ENCODE data around the gene HDAC7.
A peak's percentile ranks its signal among the peaks of the same experiment; 100 is the strongest.

HDAC7 gene

GRCh38 chr12:47819896-47820630 is at the start of gene HDAC7:
HDAC7 (minus strand) TSS chr12:47819903; CDS start chr12:47819785, 118 bp downstream.
- DNase-seq = peak; percentile 35

DNA sequence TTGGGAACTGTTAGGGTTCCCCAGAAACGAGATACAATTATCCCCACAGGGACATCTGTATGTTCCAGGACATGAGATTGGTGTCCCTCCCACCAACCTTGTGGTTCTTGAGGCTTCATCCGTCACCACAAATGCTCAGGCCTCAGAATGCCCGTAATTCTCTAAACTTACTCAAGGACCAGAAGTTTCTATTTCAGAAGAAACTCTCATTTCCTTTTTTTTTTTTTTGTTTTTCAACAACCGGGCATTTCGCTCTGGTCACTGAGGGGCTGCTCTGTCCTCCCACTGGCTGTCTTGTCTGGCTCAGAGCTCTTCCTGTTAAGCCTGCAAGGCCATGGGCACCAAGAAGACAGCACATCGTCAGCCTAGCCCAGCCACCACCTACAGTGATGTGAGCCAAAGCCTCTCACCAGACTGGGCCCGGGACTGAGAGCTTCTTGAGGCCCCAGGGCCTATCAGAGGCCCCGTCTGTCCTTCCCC is 48.9 kb upstream of the HDAC7 start:
- DNase-seq = no peak

DNA sequence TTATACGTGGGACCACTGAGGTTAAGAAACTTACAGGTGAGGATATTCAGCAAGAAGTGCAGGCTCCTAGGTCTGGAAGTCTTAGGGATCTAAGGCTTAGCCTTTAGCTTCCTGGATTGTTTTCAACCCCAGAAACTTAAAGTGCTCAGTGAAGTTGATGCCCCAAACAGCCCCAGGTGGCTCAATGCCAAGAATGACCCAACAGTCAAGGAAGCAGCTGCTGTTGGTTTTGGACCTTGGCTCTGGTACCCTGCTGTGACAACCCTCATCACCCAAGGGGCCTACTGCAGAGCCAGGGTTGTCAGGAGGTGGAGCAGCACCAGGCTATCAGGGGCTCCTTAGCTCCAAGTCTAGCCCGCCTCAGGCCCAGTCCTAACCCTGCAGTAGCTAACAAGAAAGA is 48.3 kb upstream of the HDAC7 start:
- no peak for DNase-seq

DNA sequence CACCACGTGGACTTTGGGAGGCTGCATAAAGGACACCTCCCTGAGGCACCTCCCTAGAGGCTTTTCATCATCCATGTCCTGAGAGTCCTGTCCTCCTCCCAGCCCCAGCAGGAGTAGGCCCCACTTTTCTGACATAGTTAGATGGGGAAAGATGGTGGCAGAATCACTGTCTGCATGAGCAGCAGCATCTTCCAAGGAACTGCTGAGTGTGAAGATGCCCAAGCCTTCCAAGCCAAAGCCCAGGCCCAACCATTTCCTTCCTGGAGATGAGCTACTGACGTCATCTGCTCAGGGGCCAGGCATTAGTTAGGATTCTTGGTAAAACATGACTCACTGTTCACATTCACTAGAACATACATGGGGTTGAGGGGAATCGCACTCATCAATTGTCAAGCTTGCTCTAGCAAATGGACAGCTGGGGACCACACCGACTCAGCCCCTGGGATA is 47.8 kb upstream of the HDAC7 start:
- no peak for DNase-seq

- no peak for DNase-seq
Measured at GRCh38 chr12:47864646-47865235, 45.0 kb upstream of the HDAC7 start.

GRCh38 chr12:47863985-47864384 is 44.3 kb upstream of the HDAC7 start:
- DNase-seq = no peak

DNA sequence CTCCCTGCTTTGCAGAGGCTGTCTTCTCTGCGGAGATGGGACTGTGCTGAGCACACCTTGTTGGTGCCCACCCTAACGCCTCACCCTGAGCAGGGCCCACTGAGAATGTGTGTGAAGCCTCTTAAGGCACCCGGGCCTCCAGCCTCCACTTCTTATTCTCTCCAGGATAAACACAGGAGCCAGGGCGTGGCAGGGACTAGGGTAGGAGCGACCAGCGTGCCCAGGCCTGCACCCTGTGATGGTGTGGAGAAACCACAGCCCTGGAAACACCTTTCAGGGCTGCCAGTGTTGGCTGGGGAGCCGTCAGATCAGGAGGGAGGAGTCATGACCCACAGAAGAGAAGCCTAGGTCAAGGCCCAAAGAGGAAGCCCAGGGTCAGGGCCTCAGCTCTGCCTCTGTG is 43.8 kb upstream of the HDAC7 start:
- no peak for DNase-seq

- DNase-seq = no peak
Measured at GRCh38 chr12:47862881-47863280, 43.2 kb upstream of the HDAC7 start.

DNA sequence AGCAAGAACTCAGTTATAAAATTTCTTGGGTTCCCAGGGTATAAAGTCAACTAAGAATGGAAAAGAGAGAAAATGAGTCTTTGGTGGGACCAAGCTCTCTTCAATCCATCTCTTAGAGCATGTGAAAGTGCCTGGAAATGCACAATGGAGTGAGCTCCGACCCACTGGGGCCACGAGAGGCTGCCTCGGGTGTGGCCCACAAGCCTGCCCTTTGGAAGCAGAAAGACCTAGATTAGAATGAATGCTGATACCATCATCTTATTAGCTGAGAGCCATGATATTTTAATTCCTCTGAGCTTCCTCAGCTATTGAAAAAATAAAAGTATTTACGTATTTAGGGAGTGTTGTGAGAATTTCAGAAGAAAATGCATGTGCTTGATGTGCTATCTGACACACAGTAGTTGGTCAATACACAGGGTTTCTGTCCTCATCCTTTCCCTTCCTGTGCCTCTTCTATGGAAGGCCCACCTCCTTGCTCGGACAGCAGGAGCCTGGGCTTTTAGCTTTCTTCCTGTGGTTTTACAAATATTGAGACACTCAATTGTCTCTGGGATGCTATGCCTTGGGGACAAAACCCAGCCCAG is 42.6 kb upstream of the HDAC7 start:
- DNase-seq = no peak

DNA sequence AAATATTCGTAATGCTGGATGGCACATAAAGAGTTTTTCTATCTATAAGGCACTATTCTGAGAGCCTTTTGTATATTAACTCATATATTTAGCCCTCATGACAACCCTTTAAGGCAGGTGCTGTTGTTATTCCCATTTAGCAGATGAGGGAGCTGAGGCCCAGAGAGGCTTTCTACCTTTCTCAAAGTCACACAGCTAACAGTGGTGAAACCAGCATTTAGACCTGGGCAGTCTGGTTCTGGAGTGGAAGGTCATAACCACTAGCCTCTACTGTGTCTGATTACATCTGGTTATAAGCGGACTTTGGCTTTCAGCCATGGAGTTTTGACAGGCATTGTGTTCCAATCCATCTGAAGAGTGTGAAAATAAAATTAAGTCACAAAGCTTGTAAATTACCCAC is 41.2 kb upstream of the HDAC7 start:
- DNase-seq = no peak

- DNase-seq = no peak
Measured at GRCh38 chr12:47860279-47860841, 40.7 kb upstream of the HDAC7 start.

DNA sequence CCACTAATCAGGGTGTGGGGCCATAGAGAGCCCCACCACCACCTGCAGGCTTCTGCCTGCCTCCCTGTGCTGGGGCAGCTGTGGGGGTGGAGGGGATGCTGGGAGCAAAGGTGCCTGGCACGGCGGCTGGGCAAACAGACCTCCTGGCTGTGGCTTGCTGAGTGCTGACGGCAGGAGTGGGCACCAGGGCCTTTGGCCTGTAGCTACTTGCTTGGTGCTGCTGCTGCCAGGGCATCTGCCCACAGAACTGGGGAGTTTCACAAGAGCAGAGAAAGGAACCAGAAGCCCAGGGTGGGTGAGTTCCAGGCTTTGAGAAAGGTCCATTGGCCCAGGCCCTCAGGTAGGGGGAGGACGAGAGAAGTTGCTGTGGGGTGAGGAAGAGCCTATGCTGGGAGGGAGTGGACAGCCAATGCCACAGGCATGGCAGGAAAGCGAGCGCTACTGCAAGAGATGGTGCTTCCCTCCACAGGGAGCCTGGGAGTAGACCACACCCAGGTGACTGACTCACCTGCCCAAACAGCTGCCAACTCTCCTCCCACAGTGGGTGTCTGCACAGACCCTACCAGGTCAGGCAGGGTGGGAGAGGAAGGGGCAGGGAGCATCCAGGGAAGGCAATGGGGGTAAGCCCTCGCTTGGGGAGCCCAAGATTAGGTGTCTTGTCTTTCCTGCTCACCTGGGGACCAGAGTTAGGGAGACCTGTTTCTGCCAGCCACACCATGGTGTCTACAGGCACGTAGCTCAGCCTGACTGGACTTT is 39.0 kb upstream of the HDAC7 start:
- DNase-seq = no peak

GRCh38 chr12:47856721-47857575 is 37.2 kb upstream of the HDAC7 start:
- no peak for DNase-seq

DNA sequence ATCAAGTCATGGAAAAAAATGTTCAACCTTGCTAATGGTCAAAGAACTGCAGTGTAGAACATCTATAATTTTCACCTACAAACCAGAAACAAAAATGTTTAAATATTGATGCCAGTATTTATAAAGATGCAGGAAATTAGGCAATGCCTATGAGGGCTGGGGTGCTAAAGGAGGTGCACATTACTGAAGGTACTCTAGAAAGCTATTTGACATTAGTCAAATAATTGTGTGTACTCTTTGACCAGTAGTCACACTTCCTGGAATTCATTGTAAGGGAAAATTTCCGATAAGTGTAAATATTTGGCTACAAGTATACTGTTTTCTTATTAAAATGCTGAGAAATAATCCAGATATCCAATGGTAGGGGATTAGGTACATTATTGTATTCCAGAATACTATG is 36.4 kb upstream of the HDAC7 start:
- DNase-seq = no peak

DNA sequence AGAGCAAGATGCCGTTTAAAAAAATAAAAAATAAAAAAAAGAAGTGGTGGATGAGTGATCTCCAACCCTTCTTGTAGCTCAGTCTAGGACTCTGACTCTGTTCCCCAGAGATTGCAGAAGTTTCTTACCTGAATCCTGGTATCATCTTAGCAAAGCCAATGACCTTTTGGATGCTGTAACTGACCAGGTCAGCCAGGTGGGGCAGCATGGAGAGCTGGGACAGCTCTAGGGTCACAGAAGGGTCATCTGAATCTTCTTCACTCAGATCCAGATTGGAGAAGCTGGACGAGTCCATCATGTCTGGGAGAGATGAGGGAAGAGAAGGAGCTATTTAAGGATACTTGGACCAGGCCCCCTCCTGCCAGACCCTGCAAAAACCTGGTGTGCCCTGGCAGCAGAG is 35.8 kb upstream of the HDAC7 start:
- DNase-seq = no peak

DNA sequence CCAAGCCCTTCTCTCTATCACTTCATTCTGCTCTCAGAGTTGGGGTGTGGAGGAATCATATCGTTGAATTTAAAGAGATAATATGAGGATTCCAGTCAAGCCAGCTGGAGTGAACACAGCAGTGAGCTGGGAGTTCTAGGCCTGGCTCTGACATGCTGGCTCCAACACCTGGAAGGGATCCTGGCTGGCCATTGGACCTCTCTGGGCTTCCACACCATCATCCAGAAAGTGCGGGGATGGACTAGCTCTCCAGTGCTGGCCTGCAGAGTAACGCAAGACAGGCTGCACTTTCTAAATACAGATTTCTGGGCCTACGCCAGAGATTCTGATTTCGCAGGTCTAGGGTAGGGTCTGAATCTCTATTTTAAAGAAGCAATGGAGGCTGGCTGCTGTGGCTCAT is 34.8 kb upstream of the HDAC7 start:
- DNase-seq = no peak

DNA sequence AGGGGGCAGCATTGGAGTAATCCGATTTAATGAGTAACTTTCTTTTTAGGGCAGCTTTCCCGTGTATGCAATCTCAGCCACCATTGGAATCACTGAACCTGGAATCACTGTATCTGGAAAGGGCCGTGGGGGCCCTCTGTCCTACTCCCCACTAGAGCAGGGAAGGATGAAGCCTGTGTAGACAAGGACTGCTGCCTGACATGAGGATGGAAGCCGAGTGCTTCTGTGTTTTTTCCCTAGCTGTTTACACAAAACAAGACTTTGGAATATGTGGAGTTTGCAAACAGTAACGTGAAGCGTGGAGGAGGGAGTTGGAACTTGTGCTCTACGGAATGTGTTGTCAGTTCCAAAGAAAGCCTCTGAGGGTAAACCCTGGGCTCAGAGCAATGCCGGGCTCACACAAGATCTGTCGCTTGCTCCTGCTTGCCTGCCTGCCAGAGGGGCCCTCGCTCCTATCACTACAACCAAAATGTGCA is 32.4 kb upstream of the HDAC7 start:
- no peak for DNase-seq

DNA sequence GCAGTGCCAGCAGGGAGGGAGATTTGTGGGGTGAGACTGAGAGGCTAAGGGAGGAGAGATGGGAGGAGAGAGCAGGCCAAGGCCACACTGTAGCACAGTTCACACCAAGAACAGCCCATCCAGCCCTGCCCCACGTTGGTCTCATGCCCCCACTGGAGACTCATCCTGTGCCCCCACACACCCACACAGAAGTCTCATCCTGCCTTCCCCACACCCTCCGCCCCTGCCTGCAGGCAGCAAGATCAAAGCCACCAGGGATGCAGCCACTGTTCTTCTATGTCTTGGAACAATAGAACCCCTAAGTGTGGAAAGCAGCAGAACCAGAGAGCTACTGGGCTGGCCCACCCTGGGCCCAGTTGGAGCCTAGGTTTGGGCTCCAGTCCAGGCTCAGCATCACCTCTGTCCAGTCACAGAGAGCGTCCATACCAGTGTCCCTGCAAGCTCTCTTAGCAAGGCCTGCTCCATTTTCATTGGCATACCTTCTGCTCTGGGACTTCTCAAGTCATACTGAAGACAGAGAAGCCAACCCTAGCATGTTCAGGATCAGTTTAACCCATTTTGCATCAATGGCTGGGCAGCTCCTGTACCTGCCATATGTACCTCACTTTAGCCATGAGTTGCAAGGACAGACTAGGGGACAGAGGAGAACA is 31.7 kb upstream of the HDAC7 start:
- DNase-seq = no peak

- no peak for DNase-seq
Measured at GRCh38 chr12:47850153-47851084, 30.7 kb upstream of the HDAC7 start.

- no peak for DNase-seq
Measured at GRCh38 chr12:47849261-47849660, 29.6 kb upstream of the HDAC7 start.

Data from COR-L47 (cell line).